T-helper 2 cell (primary cell): ENCODE results near the gene NUP153.
"Not testable (repeated sequence)": the region's sequence is repeated elsewhere in the genome, so short reads cannot be mapped to it uniquely, and the experiment has no call there.

ENCODE experiments used
- DNase-seq, 5 experiments: peaks; one replicate each; pipeline versions ENCODE4 v3.0.0 to v3.0.0-alpha.2; 2012 to 2022

The NUP153 gene

DNA sequence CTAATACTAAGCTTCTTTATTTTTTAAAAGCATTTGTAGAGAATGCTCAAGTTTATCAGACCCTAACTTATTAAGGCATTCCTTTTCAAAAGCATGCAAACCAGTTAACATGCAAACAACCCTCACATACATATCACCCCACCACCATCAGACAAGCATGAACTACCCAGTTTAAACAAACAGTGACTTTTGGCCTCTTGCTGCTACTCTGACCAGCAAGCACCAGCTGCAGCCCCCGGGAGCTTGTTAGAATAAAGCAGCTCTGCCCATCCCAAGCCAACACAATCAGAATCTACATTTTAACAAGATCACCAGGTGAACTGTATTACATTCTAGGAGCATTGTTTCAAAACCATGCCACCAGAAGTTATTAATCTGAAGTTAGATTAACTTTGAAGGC, 5.9 kb upstream of the NUP153 start:
- no peak for DNase-seq

GRCh38 chr6:17710331-17710730, 3.6 kb upstream of the NUP153 start:
- DNase-seq: no peak

- DNase-seq: no peak
Observed at GRCh38 chr6:17709476-17709875, 2.8 kb upstream of the NUP153 start.

DNA sequence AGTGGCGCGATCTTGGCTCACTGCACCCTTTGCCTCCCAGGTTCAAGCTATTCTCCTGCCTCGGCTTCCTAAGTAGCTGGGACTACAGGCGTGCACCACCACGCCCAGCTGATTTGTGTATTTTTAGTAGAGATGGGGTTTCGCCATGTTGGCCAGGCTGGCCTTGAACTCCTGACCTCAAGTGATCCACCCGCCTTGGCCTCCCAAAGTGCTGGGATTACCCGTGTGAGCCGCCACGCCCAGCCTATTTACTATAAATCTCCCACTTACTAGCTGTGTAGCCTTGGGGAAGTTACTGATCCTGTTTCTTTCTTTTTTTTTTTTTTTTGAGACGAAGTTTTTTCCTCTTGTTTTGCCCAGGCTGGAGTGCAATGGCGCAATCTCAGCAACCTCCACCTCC, 1.3 kb upstream of the NUP153 start:
- not testable (repeated sequence) for DNase-seq

- DNase-seq: no peak
Observed at GRCh38 chr6:17707371-17707651, 586 bp upstream of the NUP153 start.

DNA sequence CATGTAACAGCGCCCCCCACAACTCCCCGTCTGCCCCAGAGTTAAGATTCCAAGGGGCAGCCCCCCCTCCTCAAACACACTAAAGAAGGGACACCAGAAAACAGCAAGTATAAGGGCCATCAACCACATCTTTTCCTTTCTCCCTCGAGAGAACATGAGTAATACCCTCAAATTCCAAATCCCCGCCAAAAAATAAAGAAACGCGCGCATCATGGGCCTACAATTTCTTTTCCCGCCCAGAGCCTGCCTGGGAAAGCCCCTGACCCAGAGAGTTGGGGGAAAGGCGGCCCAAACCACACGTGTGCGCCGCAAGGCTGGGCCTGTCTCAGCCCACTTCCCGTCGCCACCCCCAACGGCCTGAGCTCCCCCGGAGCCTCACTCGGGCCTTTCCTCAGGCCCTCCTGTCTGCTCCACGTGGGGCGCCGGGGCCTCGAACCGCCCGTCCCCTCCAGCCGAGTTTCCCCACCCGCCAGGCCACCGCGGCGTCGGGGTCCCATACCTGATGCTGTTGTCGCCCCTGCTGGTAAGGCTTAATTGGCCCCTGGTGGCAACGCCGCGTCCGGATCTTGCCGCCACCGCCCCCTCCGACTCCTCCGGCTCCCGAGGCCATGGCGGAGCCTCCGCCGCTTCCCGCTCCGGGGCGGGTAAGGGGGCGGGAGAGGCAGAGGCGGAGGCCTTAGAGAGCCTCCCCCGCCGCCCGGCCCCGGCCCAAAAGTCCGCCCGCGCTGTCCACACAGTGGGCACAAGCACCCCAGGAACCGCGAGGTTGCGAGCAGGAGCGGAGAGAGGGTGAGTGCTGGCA, 746 bp downstream of the NUP153 start:
- peak; percentile 68 to 95 (median 81) for DNase-seq

DNA sequence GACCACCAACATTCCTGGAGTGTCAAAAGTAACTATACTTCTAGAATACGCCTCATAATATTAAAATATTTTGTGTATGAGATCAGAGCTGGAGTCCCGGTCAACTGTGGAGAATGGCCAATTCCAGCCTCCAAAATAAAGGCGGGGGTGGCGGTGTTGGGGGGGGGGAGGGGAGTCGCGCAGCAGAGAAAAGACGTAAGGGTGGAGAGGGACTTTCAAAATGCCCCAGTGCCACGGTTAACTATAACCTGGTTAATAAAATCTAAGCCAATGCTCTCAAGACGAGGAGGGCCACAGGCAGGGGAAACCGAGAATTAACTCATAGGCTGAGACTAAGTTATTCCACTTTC, 1.3 kb downstream of the NUP153 start:
- DNase-seq: peak in 1 of 5 experiments; percentile 65

DNA sequence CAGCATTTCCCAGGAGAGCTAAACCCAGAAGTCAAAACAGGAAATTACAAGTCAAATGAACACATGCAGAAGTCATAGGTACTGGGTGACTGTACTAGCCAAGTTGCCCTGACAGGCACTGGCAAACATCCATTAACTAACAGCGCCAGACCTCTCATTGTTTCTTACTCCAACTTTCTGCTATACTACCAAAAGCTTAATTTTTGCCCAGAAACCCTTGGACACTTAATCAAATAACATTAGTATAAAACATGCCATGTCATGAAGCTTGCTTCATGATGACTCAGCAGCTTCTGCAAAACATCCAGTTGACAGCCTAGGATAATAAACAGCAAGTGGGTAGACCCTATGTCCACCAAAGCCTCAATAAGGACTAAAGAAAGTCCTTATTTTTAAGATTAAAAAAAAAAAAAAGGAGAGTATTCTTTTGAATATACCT, 3.5 kb downstream of the NUP153 start:
- peak in 1 of 5 experiments; percentile 69 for DNase-seq

GRCh38 chr6:17700421-17701416, 6.0 kb downstream of the NUP153 start:
- DNase-seq: no peak

GRCh38 chr6:17691925-17692538, 14.7 kb downstream of the NUP153 start:
- DNase-seq: no peak

GRCh38 chr6:17688481-17688880, 18.2 kb downstream of the NUP153 start:
- no peak for DNase-seq

- DNase-seq: no peak
Observed at GRCh38 chr6:17687136-17687535, 19.6 kb downstream of the NUP153 start.

DNA sequence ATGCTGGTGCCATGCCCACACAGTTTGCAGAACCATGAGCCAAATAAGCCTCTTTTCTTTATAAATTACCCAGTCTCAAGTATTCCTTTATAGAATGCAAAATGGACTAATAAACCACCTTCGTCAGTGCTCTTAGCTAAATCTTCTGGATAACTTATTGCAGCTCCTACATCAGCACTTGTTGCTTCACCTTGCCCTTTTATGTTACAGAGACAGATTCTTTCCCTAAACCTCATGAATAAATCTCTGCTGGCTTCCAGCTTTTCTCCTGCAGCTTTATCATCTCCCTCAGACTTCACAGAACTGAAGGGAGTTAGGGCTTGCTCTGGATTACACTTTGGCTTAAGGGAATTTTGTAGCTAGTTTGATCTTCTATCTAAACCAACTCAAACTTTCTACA, 22.6 kb downstream of the NUP153 start:
- no peak for DNase-seq

DNA sequence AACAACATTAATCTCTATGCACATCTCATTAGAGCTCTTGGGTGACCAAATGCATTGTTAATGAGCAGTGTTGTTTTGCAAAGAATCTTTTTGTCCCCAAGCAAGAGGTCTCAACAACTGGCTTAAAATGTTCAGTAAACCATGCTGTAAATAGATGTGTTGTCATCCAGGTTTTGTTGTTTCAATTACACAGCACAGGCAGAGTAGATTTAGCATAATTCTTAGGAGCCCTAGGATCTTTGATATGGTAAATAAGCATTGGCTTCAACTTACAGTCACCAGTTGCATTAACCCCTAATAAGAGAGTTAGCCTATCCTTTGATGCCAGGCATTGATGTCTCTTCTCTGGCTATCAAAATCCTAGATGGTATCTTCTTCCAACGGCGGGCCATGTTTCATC, 23.3 kb downstream of the NUP153 start:
- no peak for DNase-seq

- no peak for DNase-seq
Observed at GRCh38 chr6:17679726-17680125, 27.0 kb downstream of the NUP153 start.

DNA sequence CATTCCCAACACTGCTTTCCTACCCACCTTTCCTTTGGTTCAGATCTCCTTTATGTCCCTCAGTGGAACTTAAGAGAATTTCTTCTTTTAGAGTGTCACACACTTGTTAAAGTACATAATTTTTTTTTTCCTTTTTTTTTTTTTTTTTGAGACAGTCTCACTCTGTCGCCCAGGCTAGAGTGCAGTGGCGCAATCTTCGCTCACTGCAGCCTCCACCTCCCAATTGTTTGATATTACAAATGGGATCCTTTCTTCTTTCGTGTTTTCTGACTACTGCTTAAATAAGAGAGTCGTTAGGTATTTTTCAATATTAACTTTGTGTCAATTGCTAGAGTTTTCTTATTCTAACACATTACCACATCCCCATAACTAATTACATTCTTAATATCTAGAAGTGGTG, 29.1 kb downstream of the NUP153 start:
- DNase-seq: no peak

GRCh38 chr6:17673543-17674254, 33.0 kb downstream of the NUP153 start:
- DNase-seq: peak in 1 of 5 experiments; percentile 92

DNA sequence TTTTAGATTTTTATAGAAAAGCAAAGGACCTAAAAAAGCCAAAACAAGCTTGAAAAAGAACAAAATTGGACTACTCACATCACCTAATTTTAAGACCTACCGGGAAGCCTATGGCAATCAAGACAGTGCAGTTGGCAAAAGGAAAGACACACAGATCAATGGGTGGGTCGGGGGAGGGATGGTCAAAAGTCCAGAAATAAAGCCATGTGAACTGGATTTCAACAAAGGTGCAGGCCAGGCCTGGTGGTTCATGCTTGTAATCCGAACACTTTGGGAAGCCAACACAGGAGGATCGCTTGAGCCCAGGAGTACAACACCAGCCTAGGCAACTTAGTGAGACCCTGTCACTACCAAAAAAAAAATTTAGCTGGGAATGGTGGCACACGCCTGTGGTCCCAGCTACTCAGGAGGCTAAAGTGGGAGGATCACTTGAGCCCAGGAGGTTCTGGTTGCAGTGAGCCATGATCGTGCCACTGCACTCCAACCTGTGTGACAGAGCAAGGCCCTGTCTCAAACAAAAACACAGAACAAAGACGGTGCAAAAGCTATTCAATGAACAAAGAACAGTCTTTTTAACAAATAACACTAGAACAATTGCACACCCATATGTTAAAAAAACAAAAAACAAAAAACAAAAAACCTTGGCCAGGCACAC, 34.5 kb downstream of the NUP153 start:
- DNase-seq: no peak

- no peak for DNase-seq
Observed at GRCh38 chr6:17666646-17667045, 40.1 kb downstream of the NUP153 start.

DNA sequence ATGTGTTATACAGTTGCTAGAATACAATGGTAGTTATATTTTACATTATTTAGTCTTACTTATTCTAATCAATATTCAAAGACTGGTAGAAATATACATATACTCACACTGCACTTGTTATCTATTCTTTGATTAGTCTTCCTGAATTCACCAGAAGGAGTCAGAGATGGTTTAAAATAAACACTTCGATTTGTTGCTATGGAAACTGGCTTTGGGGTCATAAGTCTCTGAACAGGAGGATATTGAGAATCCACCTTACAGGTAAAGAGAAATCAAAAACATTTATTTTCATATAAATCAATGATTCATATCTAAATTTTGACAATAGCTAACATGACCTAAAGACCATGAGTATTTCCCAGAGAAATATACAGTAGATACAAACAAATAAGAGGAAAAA, 41.6 kb downstream of the NUP153 start:
- no peak for DNase-seq

DNA sequence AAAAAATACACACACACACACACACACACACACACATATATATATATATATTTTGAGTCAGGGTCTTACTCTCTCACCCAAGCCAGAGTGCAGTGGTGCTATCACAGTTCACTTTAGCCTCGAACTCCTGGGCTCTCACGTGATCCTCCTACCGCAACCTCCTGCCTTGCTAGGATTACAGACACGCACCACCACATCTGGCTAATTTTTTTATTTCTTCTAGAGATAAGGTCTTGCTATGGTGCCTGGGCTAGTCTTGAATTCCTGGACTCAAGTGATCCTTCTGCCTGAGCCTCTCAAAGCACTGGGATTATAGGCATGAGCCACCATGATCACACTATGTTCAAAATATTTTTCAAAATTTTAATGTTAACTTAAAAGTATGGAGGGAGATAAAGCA, 43.5 kb downstream of the NUP153 start:
- DNase-seq: no peak

DNA sequence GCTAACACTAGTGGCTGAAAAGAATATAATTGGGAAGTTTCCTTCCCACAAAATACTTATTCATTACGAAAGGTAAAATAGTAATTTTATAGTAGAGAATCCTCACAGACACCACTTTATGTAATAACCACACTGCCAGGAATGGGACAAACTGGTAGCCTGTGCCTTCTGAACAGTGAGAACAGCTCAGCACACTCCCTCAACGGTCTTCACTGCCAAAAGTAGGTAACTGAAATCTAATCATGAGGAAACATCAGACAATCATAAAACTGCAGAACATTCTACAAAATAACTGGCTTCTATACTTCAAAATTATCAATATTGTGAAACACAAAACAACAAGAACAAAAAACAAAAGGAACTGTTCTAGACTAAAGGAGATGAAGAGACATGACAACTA, 44.1 kb downstream of the NUP153 start:
- DNase-seq: no peak
